Adrenal gland (tissue), 12 donors: Measurements from ENCODE around the gene FAM43A. TPM values are rescaled to one million over a fixed set of nuclear protein-coding genes. Genes with fewer than 3 reads are reported as not detected.

ENCODE experiments used
- DNase-seq, 7 donors: peaks; one replicate each; pipeline ENCODE4 v3.0.0-alpha.2; 2019 to 2020
- H3K27ac ChIP-seq, 5 donors: fragments of 200-600 bp; sonication (generic) in 4 of 5; 1 replicate in 3 of 5; 2 replicates in 2 of 5; pipeline versions ENCODE4 v1.5.1 to v1.8.0; 2016 to 2020; ENCODE audit warnings: mild to moderate bottlenecking in 1 of 5
- H3K27me3 ChIP-seq: fragments of 200-600 bp; 2 replicates; pipeline ENCODE4 v1.8.0; 2021
- H3K36me3 ChIP-seq, 2 donors: fragments of 200-600 bp; replicated peaks in 1 of 2; 1 replicate in 1 of 2; 2 replicates in 1 of 2; pipeline versions ENCODE4 v1.5.1 to v1.8.0; 2018 to 2022
- H3K4me1 ChIP-seq, 2 donors: fragments of 200-600 bp; replicated peaks in 1 of 2; 1 replicate in 1 of 2; 2 replicates in 1 of 2; pipeline versions ENCODE4 v1.5.1 to v1.8.0; 2018 to 2021
- H3K4me3 ChIP-seq, 4 donors: fragments of 200-600 bp; sonication (generic) in 3 of 4; one replicate each; pipeline ENCODE4 v1.5.1; 2016 to 2018
- H3K9me3 ChIP-seq, 3 donors: fragments of 200-600 bp; sonication (generic) in 1 of 3; replicated peaks in 1 of 3; 1 replicate in 2 of 3; 2 replicates in 1 of 3; pipeline versions ENCODE4 v1.5.1 to v1.8.0; 2016 to 2021
- CTCF ChIP-seq, 6 experiments: fragments of 450-650 bp in 4 of 6; fragments of 200-600 bp in 2 of 6; sonication (generic) in 1 of 6; IDR thresholded peaks; 1 replicate in 5 of 6; 2 replicates in 1 of 6; pipeline versions ENCODE4 v1.5.1 to v1.8.0; 2016 to 2021; ENCODE audit warnings: antibody characterized with exemption in 6 of 6, mild to moderate bottlenecking in 2 of 6, moderate library complexity in 1 of 6
- POLR2A ChIP-seq, 2 donors: fragments of 450-650 bp; IDR thresholded peaks; one replicate each; pipeline ENCODE4 v1.6.1; 2017; ENCODE audit warnings: antibody characterized with exemption in 2 of 2, mild to moderate bottlenecking in 2 of 2, moderate library complexity in 1 of 2
- WGBS, 4 donors: extraction: QIAGEN DNeasy Blood & Tissue Kit in 2 of 4; methylation state at CpG; one replicate each; pipeline versions ENCODE4 v1.1.5 to v1.1.7; 2013 to 2017; 5-methylcytosine and 5-hydroxymethylcytosine counted together
- intact Hi-C, 2 donors: fragments of 100-400 bp; cut with DNase I; formaldehyde crosslinking; loops; one replicate each; pipeline versions ENCODE4 v1.14.1 to v1.15.0; 2022 to 2023
- polyA plus RNA-seq, 3 donors: library from polyadenylated mRNA; stranded (reverse); fragments of 200-250 nt in 2 of 3; fragments of 350-450 nt in 1 of 3; fragmentation: Illumina TruSeq in 1 of 3; extraction: RNeasy Lipid Tissue Mini Kit (QIAGEN cat#74804) in 1 of 3; gene quantifications; one replicate each; pipeline ENCODE4 v1.2.3, GENCODE V29; 2013 to 2014
- total RNA-seq, 9 donors: library from RNA; depleted of rRNA in 4 of 9; stranded (reverse); fragments of >200 nt in 4 of 9; fragments of 120-200 nt in 1 of 9; fragmentation: NEBNext Ultra II Directional in 1 of 9; extraction: Animal tissue kit (Norgen Biotek cat#: 25700) in 1 of 9; gene quantifications; one replicate each; pipeline versions ENCODE4 v1.1.0 to v1.2.4, GENCODE V29; 2013 to 2023
- donor health status: healthy with polysubstance abuse.
- donor health status: Bipolar disorder and iron deficiency.
- donor health status: DM: yes; HTN: yes; CAD: no.
- donor health status: DM: no; HTN: no; CAD: no.
- donor health status: DM: no; HTN: no; CAD: no.
- donor health status: DM: yes; HTN: yes; CAD: no.

The FAM43A gene
- total and polyA plus RNA-seq, 12 donors: 0.99 to 18.7 (median 7.3) TPM

- 94 to 97% (median 96%) methylated on average over 10 of the region's 10 CpGs for WGBS, 4 donors
- intact Hi-C loops: no loop called here
- no peak for TF ChIP-seq POLR2A (IDR thresholded peaks at IDR 0.05)
- TF ChIP-seq CTCF (IDR thresholded peaks at IDR 0.05): no peak
- H3K27me3 ChIP-seq: no peaks in the 10 kb centered on the region
- H3K9me3 ChIP-seq: no peaks in the 10 kb centered on the region
- DNase-seq: peak in 2 of 7 donors; percentile 2 to 36
- no peaks in the 10 kb centered on the region for H3K4me1 ChIP-seq
- H3K36me3 ChIP-seq: peaks cover 0 to 37% of the 10 kb centered on the region in 2 donors
- no peak overlapping the region for H3K27ac ChIP-seq
- no peak overlapping the region for H3K4me3 ChIP-seq
Observed at GRCh38 chr3:194638991-194639605, 46.6 kb upstream of the FAM43A start.

GRCh38 chr3:194640829-194641228 lies 44.9 kb upstream of the FAM43A start:
- 73 to 87% (median 82%) methylated on average over 7 of the region's 7 CpGs for WGBS, 4 donors

GRCh38 chr3:194642769-194643168 lies 42.9 kb upstream of the FAM43A start:
- peaks cover 0 to 57% of the 10 kb centered on the region in 2 donors for H3K36me3 ChIP-seq
- WGBS, 4 donors: 84 to 95% (median 90%) methylated on average over 2 of the region's 2 CpGs
- H3K4me1 ChIP-seq: no peaks in the 10 kb centered on the region
- no peak overlapping the region for H3K27ac ChIP-seq
- TF ChIP-seq CTCF (IDR thresholded peaks at IDR 0.05) (no peak), POLR2A (IDR thresholded peaks at IDR 0.05) (no peak)
- H3K9me3 ChIP-seq: no peaks in the 10 kb centered on the region
- intact Hi-C loops: no loop called here
- H3K4me3 ChIP-seq: no peak overlapping the region
- no peak for DNase-seq
- no peaks in the 10 kb centered on the region for H3K27me3 ChIP-seq

More at GRCh38 chr3:194640829-194641228, 44.9 kb upstream of the FAM43A start:
- no peak overlapping the region for H3K4me3 ChIP-seq
- H3K4me1 ChIP-seq: no peaks in the 10 kb centered on the region
- H3K36me3 ChIP-seq: peaks cover 0 to 50% of the 10 kb centered on the region in 2 donors
- H3K9me3 ChIP-seq: no peaks in the 10 kb centered on the region
- intact Hi-C loops: no loop called here
- peak in 2 of 7 donors; percentile 10 to 50 for DNase-seq
- no peaks in the 10 kb centered on the region for H3K27me3 ChIP-seq
- no peak for TF ChIP-seq POLR2A (IDR thresholded peaks at IDR 0.05)
- TF ChIP-seq CTCF (IDR thresholded peaks at IDR 0.05): peak in 1 of 6 experiments; percentile 22
- H3K27ac ChIP-seq: peak overlapping the region in 2 of 5 donors; percentile 21 to 35

GRCh38 chr3:194647747-194648146 lies 37.9 kb upstream of the FAM43A start:
- Histone ChIP-seq H3K4me3 (no peak overlapping the region), H3K36me3 (peaks cover 0 to 73% of the 10 kb centered on the region in 2 donors)

More at GRCh38 chr3:194647747-194648146, 37.9 kb upstream of the FAM43A start:
- TF ChIP-seq POLR2A (IDR thresholded peaks at IDR 0.05) (no peak), CTCF (IDR thresholded peaks at IDR 0.05) (no peak)
- no peak overlapping the region for H3K27ac ChIP-seq
- H3K27me3 ChIP-seq: no peaks in the 10 kb centered on the region
- no peaks in the 10 kb centered on the region for H3K4me1 ChIP-seq
- intact Hi-C loops: no loop called here
- whole genome bisulfite sequencing, 4 donors: 51 to 62% (median 58%) methylated on average over 3 of the region's 3 CpGs
- H3K9me3 ChIP-seq: no peaks in the 10 kb centered on the region
- no peak for DNase-seq
